Transverse colon (tissue), 4 donors: ENCODE measurements around the gene CHURC1. TPM values are rescaled to one million over a fixed set of nuclear protein-coding genes. Genes with fewer than 3 reads are reported as not detected.

Source experiments
- DNase-seq: peaks from one replicate; pipeline ENCODE4 v3.0.0-alpha.2; 2019
- H3K27ac ChIP-seq, 4 donors: fragments of 200-600 bp; sonication (generic); 2 replicates each; pipeline ENCODE4 v1.5.1; 2016 to 2018; ENCODE audit warnings: inconsistent platforms in 4 of 4
- H3K27me3 ChIP-seq: fragments of 200-600 bp; sonication (generic); 2 replicates; pipeline ENCODE4 v1.5.1; 2017; ENCODE audit warnings: inconsistent platforms
- H3K36me3 ChIP-seq, 4 donors: fragments of 200-600 bp; sonication (generic); 2 replicates each; pipeline ENCODE4 v1.5.1; 2017 to 2019; ENCODE audit warnings: inconsistent platforms in 4 of 4
- H3K4me1 ChIP-seq, 4 donors: fragments of 200-600 bp; sonication (generic); 2 replicates each; pipeline ENCODE4 v1.5.1; 2017 to 2020; ENCODE audit warnings: inconsistent platforms in 4 of 4
- H3K4me3 ChIP-seq, 4 donors: fragments of 200-600 bp; sonication (generic); 1 replicate in 1 of 4; 2 replicates in 3 of 4; pipeline versions ENCODE4 v1.5.1 to v1.6.1; 2017 to 2019; ENCODE audit warnings: inconsistent platforms in 4 of 4
- H3K9me3 ChIP-seq, 2 donors: fragments of 200-600 bp; sonication (generic); 2 replicates each; pipeline ENCODE4 v1.5.1; 2017 to 2019; ENCODE audit warnings: inconsistent platforms in 2 of 2
- CTCF ChIP-seq, 5 experiments: fragments of 200-600 bp in 3 of 5; fragments of 450-650 bp in 2 of 5; sonication (generic) in 3 of 5; IDR thresholded peaks; 1 replicate in 2 of 5; 2 replicates in 3 of 5; pipeline ENCODE4 v1.5.1; 2016 to 2017; ENCODE audit warnings: antibody characterized with exemption in 5 of 5, inconsistent platforms in 3 of 5, mild to moderate bottlenecking in 2 of 5, moderate library complexity in 1 of 5
- EP300 ChIP-seq: sonication (generic); formaldehyde crosslinking; IDR thresholded peaks from one replicate; pipeline ENCODE4 v1.6.1; 2017; ENCODE audit warnings: antibody characterized with exemption, low read depth
- POLR2A ChIP-seq: fragments of 450-650 bp; IDR thresholded peaks from one replicate; pipeline ENCODE4 v1.6.1; 2016; ENCODE audit warnings: antibody characterized with exemption, mild to moderate bottlenecking, moderate library complexity
- POLR2AphosphoS5 ChIP-seq, 3 donors: sonication (generic); formaldehyde crosslinking; IDR thresholded peaks; one replicate each; pipeline ENCODE4 v1.6.1; 2016; ENCODE audit warnings: antibody characterized with exemption in 3 of 3
- WGBS, 2 donors: methylation state at CpG; one replicate each; pipeline ENCODE4 v1.1.5; 2018; ENCODE audit warnings: low coverage in 1 of 2; 5-methylcytosine and 5-hydroxymethylcytosine counted together
- in situ Hi-C, 4 donors: fragments of 200-750 bp; cut with MboI; loops; one replicate each; pipeline versions ENCODE4 v1.15.0 to v1.15.1; 2017; ENCODE audit warnings: low sequenced_read_pairs in 3 of 4, low pct_ligation_motif_present in 1 of 4, low pct_unique_long_range_greater_than_20kb in 1 of 4
- intact Hi-C: fragments of 100-400 bp; cut with DNase I; formaldehyde crosslinking; loops from one replicate; pipeline ENCODE4 v1.15.1; 2023; ENCODE audit warnings: low total_unique reads
- total RNA-seq, 4 donors: library from RNA; depleted of rRNA; stranded (reverse); fragments of >200 nt; gene quantifications; one replicate each; pipeline ENCODE4 v1.1.0, GENCODE V29; 2016

The CHURC1 gene
- total RNA-seq, 4 donors from 2014 or later = 26.5 to 104 (median 78.6) TPM

- in situ Hi-C loops (no loop called here), intact Hi-C loops (no loop called here)
- no peak overlapping the region for H3K4me3 ChIP-seq
- H3K27ac ChIP-seq = no peak overlapping the region
- H3K36me3 ChIP-seq = no peaks in the 10 kb centered on the region
- no peaks in the 10 kb centered on the region for H3K9me3 ChIP-seq
- H3K27me3 ChIP-seq = no peaks in the 10 kb centered on the region
- WGBS, 2 donors = 67 to 98% methylated on average over 1 to 8 of the region's 8 CpGs
- no peak for DNase-seq
- no peak for TF ChIP-seq POLR2AphosphoS5 (IDR thresholded peaks at IDR 0.05)
- H3K4me1 ChIP-seq = no peaks in the 10 kb centered on the region
These were observed 39.0 kb downstream of the CHURC1 start for GRCh38 chr14:64953310-64953654.

- no peak for DNase-seq
- 96% methylated on average over 6 of the region's 6 CpGs; no CpG with 5 or more reads in 1 of the 2 donors for WGBS, 2 donors
- TF ChIP-seq POLR2AphosphoS5 (IDR thresholded peaks at IDR 0.05) (no peak), CTCF (IDR thresholded peaks at IDR 0.05) (no peak), EP300 (no peak), POLR2A (no peak)
- in situ Hi-C loops = no loop called here
- no peak overlapping the region for H3K27ac ChIP-seq
- H3K4me3 ChIP-seq = no peak overlapping the region
- H3K27me3 ChIP-seq = no peaks in the 10 kb centered on the region
- intact Hi-C loops = no loop called here
- no peaks in the 10 kb centered on the region for H3K4me1 ChIP-seq
- H3K9me3 ChIP-seq = no peaks in the 10 kb centered on the region
- H3K36me3 ChIP-seq = no peaks in the 10 kb centered on the region
These were observed 39.4 kb downstream of the CHURC1 start for GRCh38 chr14:64953661-64954060.

- Histone ChIP-seq H3K4me3 (no peak overlapping the region), H3K36me3 (no peaks in the 10 kb centered on the region), H3K27me3 (no peaks in the 10 kb centered on the region), H3K9me3 (no peaks in the 10 kb centered on the region), H3K4me1 (no peaks in the 10 kb centered on the region), H3K27ac (no peak overlapping the region)
- no peak for TF ChIP-seq CTCF (IDR thresholded peaks at IDR 0.05)
- TF ChIP-seq POLR2A = no peak
- TF ChIP-seq POLR2AphosphoS5 (IDR thresholded peaks at IDR 0.05) = no peak
- TF ChIP-seq EP300 = no peak
- DNase-seq = no peak
- intact Hi-C loops = no loop called here
- in situ Hi-C loops = no loop called here
- 90 to 92% methylated on average over 5 to 9 of the region's 9 CpGs for WGBS, 2 donors
These were observed 40.4 kb downstream of the CHURC1 start for GRCh38 chr14:64954491-64955240.

- intact Hi-C loops = no loop called here
- no peaks in the 10 kb centered on the region for H3K27me3 ChIP-seq
- no peak for DNase-seq
- H3K4me3 ChIP-seq = no peak overlapping the region
- TF ChIP-seq CTCF (IDR thresholded peaks at IDR 0.05) (no peak), POLR2A (no peak), POLR2AphosphoS5 (IDR thresholded peaks at IDR 0.05) (no peak), EP300 (no peak)
- H3K9me3 ChIP-seq = no peaks in the 10 kb centered on the region
- H3K27ac ChIP-seq = no peak overlapping the region
- H3K36me3 ChIP-seq = no peaks in the 10 kb centered on the region
- whole genome bisulfite sequencing, 2 donors = 88 to 98% methylated on average over 6 of the region's 6 CpGs
- in situ Hi-C loops = no loop called here
- no peaks in the 10 kb centered on the region for H3K4me1 ChIP-seq
These were observed 41.0 kb downstream of the CHURC1 start for GRCh38 chr14:64955297-64955696.
